ENCODE measurements around the gene UBE2C. TPM values are rescaled to one million over a fixed set of nuclear protein-coding genes. Genes with fewer than 3 reads are reported as not detected.

UBE2C gene
- total RNA-seq, 1 experiment from 2014 or later: 249 TPM

GRCh38 chr20:45848969-45849582, 36.6 kb downstream of the UBE2C start:
- ATAC-seq (no peak), DNase-seq (ENCODE audit: low spot score) (no peak)
- Mint-ChIP-seq H3K27me3 (ENCODE audit: low read depth) (no peaks in the 10 kb centered on the region), H3K4me3 (no peak overlapping the region), H3K27ac (peak overlapping the region; percentile 69; the same call in 1 of the 2 replicates), H3K9me3 (no peaks in the 10 kb centered on the region), H3K36me3 (peaks cover 32% of the 10 kb centered on the region), H3K4me1 (peaks cover 28% of the 10 kb centered on the region)
- TF ChIP-seq NFYB (CRISPR knock-in tag; conservative IDR thresholded peaks at IDR 0.05; ENCODE audit: low read depth) (no peak), ATF2 (CRISPR knock-in tag; IDR thresholded peaks at IDR 0.05; ENCODE audit: borderline replicate concordance, low read depth) (no peak), ARID4B (CRISPR knock-in tag; IDR thresholded peaks at IDR 0.05; ENCODE audit: borderline replicate concordance) (no peak)
- ChIA-PET CTCF (interaction anchor here (2.0 kb wide), 1 partner anchor 41 kb away, joined by 4 read pairs; no protein-coding TSS in a partner anchor), POLR2A (interaction anchor here (0.7 kb wide), 1 partner anchor 18 kb away, joined by 7 read pairs; no protein-coding TSS in a partner anchor)

- H3K27me3 Mint-ChIP-seq (ENCODE audit: low read depth): no peaks in the 10 kb centered on the region
- DNase-seq (ENCODE audit: low spot score) (no peak), ATAC-seq (no peak)
- H3K4me3 Mint-ChIP-seq: no peak overlapping the region
- peak overlapping the region; percentile 84; the same call in 1 of the 2 replicates for H3K27ac Mint-ChIP-seq
- ChIA-PET CTCF (no interaction called here), POLR2A (no interaction called here)
- H3K4me1 Mint-ChIP-seq: peaks cover 40% of the 10 kb centered on the region
- peaks cover 31% of the 10 kb centered on the region; the same call in 1 of the 2 replicates for H3K36me3 Mint-ChIP-seq
- no peak for TF ChIP-seq ZNF317 (CRISPR knock-in tag; IDR thresholded peaks at IDR 0.05; ENCODE audit: borderline replicate concordance, low read depth)
- no peaks in the 10 kb centered on the region for H3K9me3 Mint-ChIP-seq
Measured at GRCh38 chr20:45850238-45850637, 37.8 kb downstream of the UBE2C start.

GRCh38 chr20:45850926-45851325, 38.5 kb downstream of the UBE2C start:
- Mint-ChIP-seq H3K36me3 (peaks cover 28% of the 10 kb centered on the region; the same call in 1 of the 2 replicates), H3K4me1 (peaks cover 44% of the 10 kb centered on the region), H3K4me3 (no peak overlapping the region), H3K27me3 (ENCODE audit: low read depth) (no peaks in the 10 kb centered on the region), H3K9me3 (no peaks in the 10 kb centered on the region), H3K27ac (peak overlapping the region; percentile 84)
- no peak for ATAC-seq
- ChIA-PET CTCF (interaction anchor here (2.2 kb wide), 1 partner anchor 27 kb away, joined by 11 read pairs; no protein-coding TSS in a partner anchor), POLR2A (interaction anchor here (0.9 kb wide), 1 partner anchor 32 kb away, joined by 3 read pairs; no protein-coding TSS in a partner anchor)
- no peak for DNase-seq (ENCODE audit: low spot score)
- TF ChIP-seq ZNF532 (CRISPR knock-in tag; IDR thresholded peaks at IDR 0.05; ENCODE audit: borderline replicate concordance) (no peak), TP53 (CRISPR knock-in tag; IDR thresholded peaks at IDR 0.05) (no peak), ZNF219 (CRISPR knock-in tag; IDR thresholded peaks at IDR 0.05; ENCODE audit: borderline replicate concordance) (no peak), MXD4 (CRISPR knock-in tag; IDR thresholded peaks at IDR 0.05; ENCODE audit: borderline replicate concordance) (no peak), FOXK1 (CRISPR knock-in tag; IDR thresholded peaks at IDR 0.05) (no peak), ZNF512 (CRISPR knock-in tag; IDR thresholded peaks at IDR 0.05; ENCODE audit: borderline replicate concordance) (no peak), FOXP4 (CRISPR knock-in tag; IDR thresholded peaks at IDR 0.05) (no peak), NFATC4 (CRISPR knock-in tag; IDR thresholded peaks at IDR 0.05) (no peak), MAX (CRISPR knock-in tag; IDR thresholded peaks at IDR 0.05) (no peak)
